HG03457 (cell line): ENCODE results near the gene MUL1.

ENCODE experiments used
- ATAC-seq: cut with Tn5 transposase; IDR thresholded peaks from one replicate; pipeline ENCODE4 v1.9.1; 2021; ENCODE audit warnings: moderate number of reproducible peaks; ENCODE audit not compliant: unreplicated experiment

The MUL1 gene

DNA sequence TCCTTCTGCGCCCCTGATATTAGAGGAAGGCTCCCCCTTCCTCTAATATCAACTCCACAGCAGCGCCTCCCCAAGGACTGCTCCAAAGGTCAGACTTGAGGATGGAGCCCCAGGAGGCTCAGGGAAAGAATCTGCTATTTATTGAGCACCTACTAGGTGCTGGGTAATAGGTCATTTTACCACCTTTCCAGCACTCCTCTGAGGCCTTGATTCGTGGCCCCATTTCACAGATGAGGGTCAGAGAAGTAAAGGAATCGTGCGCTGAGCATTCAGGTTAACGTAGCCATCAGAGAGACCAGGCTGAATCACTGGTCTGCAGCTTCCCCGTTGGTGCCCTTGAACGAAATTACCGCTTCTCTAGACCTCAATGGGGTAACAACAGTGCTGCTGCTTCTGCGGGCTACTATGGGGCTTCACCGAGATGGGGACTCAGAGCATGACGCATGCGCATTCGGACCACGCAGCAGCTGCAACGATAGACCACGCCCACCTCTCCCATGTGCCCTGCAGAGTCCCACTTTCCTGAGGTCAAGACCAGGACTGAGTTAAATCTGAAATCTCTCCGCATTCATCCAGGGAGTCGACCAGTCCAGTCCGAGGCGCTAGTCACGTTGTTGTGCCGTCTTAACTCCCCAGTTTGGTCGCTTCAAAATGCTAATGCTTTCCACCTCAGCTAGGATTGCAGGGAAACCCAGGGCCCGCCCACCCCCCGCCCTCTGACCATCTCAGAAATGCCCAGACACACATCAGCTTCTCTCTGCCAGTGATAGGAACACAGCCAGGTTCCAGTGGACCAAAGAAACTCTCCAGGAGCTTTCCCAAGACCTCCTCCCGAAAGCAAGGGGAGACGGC lies 34.9 kb downstream of the MUL1 start:
- ATAC-seq = no peak

DNA sequence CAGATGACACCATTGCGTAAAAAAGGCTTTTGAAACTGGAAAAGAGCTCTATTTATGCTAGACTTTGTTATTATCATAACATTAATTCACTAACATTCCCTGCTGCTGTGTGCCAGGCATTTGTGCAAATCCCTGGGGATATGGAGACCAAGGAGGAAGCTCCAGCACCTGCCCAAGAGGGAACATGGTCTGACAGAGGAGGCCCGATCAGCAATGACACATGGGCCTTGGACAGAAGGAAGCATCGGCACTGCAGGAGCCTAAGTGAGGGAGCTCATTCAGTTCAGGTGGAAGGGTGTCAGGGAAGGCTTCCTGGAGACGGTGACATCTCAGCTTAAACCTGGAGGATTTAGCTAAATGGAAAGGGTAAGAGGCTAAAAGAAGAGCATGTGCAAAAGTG lies 35.8 kb downstream of the MUL1 start:
- no peak for ATAC-seq

DNA sequence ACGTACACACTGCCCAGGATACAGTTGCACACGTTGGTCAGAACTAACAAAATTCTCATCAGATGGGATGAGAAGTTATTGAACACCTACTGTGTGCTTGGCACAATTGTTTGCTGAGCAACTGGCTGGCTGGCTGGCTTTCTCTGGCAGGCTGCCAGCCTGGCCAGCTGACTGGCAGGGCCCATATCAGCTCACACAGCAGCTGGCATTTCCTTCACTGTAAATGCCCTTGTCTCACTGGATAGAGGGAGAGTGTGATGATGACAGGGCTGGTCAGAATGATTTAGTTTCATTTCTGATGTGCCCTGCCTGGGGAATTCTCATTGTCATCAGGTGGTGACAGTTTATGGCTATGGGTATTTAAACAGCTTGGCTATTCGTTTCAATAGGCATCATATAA lies 37.8 kb downstream of the MUL1 start:
- ATAC-seq = no peak

DNA sequence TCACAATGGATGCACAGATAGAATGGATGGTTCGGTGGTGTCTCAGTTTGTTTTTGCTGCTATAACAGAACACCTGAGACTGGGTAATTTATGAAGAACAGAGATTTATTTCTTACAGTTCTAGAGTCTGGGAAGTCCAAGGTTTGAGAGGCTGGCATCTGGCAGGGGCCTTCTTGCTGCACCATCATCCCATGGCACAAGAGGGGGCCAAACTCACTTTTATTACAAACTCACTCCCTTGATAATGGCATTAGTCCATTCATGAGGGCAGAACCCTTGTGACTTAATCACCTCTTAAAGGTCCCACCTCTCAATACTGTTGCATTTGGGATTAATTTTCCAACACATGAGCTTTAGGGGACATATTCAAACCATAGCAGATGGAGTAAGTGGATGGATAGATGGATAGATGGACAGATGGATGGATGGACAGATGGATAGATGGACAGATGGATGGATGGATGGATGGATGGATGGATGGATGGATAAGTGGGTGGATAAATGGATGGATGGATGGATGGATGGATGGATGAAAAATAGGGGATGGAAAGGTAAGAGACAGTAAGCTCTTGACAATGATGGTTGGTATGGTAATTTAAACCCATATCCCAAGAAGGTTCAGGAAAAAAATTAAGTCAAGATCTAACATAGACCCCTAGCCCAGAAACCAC lies 38.4 kb downstream of the MUL1 start:
- ATAC-seq = no peak

DNA sequence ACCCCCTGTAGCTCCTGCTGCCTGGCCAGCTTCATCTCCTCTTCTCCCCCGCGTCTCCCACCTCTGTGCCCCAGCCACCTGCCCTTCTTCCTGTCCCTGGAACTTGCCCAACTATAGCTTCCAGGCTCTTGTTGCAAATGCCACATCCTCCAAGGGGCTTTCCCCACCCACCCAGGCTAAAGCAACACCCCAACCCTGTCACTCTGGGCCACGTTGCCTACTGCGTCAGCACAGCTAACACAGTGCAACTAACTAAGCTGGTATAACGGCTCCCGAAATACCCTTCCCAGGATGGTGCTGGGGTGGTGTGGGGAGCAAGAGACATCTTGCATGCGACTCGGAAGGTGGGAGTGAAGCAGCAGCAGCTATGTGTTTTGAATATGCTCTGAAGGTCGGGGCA lies 41.7 kb downstream of the MUL1 start:
- ATAC-seq = no peak

DNA sequence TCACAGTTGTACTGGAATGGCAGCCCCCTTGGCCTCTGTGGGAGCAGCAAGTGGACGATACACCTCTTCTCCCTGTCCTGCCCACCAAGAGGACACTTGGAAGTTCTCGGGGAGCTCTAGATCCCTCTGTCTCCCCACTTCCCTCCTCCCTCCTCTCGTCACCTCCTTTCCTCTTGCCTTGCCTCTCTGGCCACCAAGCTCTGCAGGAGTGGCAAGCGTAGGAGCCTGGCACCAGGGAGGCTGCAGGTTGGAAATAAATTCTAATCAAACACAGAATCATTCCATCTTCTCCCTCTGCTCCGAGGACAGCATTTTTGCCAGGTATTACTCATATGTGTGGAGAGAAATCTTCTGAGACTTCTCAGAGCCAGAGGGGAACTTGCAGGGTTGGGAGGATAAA lies 42.8 kb downstream of the MUL1 start:
- ATAC-seq = no peak

DNA sequence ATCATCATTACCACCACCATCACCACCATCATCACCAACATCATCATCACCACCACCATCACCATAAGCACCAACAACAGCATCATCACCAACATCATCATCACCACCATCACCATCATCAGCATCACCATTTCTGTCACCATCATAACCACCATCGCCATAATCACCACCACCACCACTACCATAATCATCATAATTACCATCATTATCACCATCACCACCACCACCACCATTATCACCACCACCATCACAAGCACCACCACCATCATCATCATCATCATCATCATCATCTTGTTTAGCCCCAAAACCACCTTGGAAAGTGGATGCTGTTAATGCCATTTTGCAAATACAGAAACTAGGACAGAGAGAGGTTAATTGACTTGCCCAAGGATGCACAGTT lies 44.4 kb downstream of the MUL1 start:
- no peak for ATAC-seq

DNA sequence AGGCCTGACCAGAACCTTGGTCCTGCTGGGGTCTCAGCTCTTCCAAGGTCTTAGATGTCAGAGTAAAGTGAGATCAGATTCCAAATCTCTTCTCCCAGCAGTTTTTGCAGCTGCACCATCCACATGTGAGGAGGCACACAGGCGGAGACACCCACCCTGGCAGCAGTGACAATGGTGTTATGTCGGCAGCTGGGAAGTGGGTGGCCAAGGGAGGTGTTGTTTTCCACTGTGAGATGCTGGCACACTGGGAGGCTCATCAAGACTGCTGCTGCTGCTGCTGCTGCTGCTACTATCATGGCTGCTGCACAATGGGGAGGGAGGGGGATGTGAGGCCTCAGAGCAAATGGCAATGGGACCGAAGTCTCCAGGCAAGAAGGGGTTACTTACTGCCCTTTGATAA lies 45.6 kb downstream of the MUL1 start:
- no peak for ATAC-seq

DNA sequence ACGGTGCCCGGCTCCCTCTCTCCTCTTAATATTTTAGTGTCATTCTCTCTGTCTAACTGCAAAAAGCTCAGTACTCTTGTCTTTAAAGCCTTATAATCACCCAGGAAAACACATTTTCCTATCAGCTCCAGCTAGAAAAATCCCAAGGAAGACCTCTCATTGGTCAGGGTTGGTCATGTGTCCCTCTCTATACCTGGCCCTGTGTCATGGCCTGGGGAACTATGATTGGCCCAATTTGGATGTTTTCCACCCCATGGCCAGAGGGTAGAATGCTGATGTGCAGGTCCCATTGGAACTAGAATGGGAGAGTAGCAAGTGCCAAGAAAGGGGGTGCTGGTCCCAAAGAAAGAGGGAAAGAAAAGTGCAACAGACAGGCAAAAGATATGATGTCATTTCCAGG lies 49.2 kb downstream of the MUL1 start:
- ATAC-seq = no peak

DNA sequence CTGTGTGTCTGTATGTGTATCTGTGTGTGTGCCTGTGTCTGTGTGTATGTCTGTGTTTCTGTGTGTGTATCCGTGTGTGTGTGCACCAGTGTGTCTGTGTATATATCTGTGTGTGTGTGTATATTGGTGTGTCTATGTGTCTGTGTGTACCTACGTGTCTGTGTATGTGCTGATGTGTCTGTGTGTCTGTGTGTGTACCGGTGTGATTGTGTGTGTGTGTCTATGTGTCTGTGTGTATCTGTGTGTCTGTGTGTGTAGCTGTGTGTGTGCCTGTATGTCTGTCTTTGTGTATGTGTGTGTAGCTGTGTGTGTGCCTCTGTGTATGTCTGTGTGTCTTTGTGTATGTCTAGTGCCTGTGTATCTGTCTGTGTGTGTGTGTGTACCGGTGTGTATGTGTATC lies 53.9 kb downstream of the MUL1 start:
- ATAC-seq = no peak

DNA sequence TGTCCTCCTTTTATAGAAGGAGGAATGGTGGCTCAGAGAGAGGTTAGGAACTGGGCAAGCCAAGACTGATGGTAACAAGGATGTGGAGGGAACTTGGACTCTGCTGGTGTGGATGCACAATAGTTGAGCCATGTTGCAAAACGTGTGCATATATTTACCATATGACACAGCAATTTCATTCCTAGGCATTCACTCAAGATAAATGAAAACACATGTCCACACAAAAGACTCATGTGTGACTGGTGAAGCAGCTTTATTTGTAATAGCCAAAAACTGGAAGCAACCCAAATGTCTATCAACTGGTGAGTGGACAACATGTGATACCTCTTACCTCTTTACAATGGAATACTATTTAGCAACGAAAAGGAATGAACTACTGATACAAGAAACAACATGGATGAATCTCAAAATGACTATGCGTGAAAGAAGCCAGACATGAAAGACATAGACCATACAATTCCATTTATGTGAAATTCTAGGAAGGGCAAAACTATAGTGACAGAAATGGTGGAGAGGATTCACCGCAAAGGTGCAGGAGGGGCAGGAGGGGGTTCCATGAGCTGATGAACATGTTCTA lies 58.1 kb downstream of the MUL1 start:
- no peak for ATAC-seq
